K562 (cell line): ENCODE results near the gene PCF11. TPM values are rescaled to one million over a fixed set of nuclear protein-coding genes. Genes with fewer than 3 reads are reported as not detected.
A peak's percentile ranks its signal among the peaks of the same experiment; 100 is the strongest.

Experiments
- C11orf30 ChIP-seq: fragments of 450-650 bp; IDR thresholded peaks from 2 replicates; pipeline ENCODE4 v1.6.1; 2016; ENCODE audit warnings: low read depth, mild to moderate bottlenecking
- CBX3 ChIP-seq, 2 experiments: IDR thresholded peaks; 1 replicate in 1 of 2; 2 replicates in 1 of 2; pipeline ENCODE4 v1.6.1; 2012; ENCODE audit warnings: inconsistent platforms in 2 of 2, low read length in 2 of 2, borderline replicate concordance in 1 of 2, control low read depth in 1 of 2
- ETV6 ChIP-seq, 3 experiments: fragments of 150-350 bp in 1 of 3; sonication (generic) in 1 of 3; formaldehyde crosslinking in 1 of 3; IDR thresholded peaks; 2 replicates each; pipeline versions ENCODE4 v1.6.1 to v1.8.0; 2014 to 2022; ENCODE audit warnings: borderline replicate concordance in 2 of 3, low read depth in 2 of 3, antibody characterized with exemption in 1 of 3, low read length in 1 of 3, mild to moderate bottlenecking in 1 of 3, missing genetic modification reagents in 1 of 3
- ILK ChIP-seq: fragments of 450-650 bp; IDR thresholded peaks from 2 replicates; pipeline ENCODE4 v1.6.1; 2016; ENCODE audit warnings: missing genetic modification characterization, low read depth, mild to moderate bottlenecking, missing compliant biosample characterization, moderate library complexity, borderline replicate concordance
- MAFG ChIP-seq: fragments of 450-650 bp; conservative IDR thresholded peaks from 2 replicates; pipeline ENCODE4 v1.6.1; 2016; ENCODE audit warnings: missing genetic modification characterization, missing compliant biosample characterization
- NCOR1 ChIP-seq: fragments of 450-650 bp; IDR thresholded peaks from 2 replicates; pipeline ENCODE4 v1.6.1; 2016; ENCODE audit warnings: mild to moderate bottlenecking, moderate library complexity
- NFRKB ChIP-seq: fragments of 450-650 bp; IDR thresholded peaks from 2 replicates; pipeline ENCODE4 v1.6.1; 2016; ENCODE audit warnings: low read depth
- PHTF2 ChIP-seq: fragments of 250-450 bp; sonication (Bioruptor Pico); IDR thresholded peaks from 2 replicates; pipeline ENCODE4 v1.5.0; 2021; ENCODE audit warnings: mild to moderate bottlenecking
- POLR3A ChIP-seq: IDR thresholded peaks from 2 replicates; pipeline ENCODE4 v1.6.1; 2011; ENCODE audit warnings: borderline replicate concordance, mild to moderate bottlenecking, moderate library complexity; ENCODE audit not compliant: insufficient read length, insufficient read depth; ENCODE audit errors: extremely low read depth
- SNAPC5 ChIP-seq: fragments of 250-450 bp; sonication (Bioruptor Pico); IDR thresholded peaks from 2 replicates; pipeline ENCODE4 v1.8.0; 2021; ENCODE audit warnings: moderate library complexity, mild to moderate bottlenecking, inconsistent platforms
- YBX1 ChIP-seq: fragments of 450-650 bp; IDR thresholded peaks from 2 replicates; pipeline ENCODE4 v1.7.1; 2016; ENCODE audit warnings: mild to moderate bottlenecking
- ZFP1 ChIP-seq: fragments of 450-650 bp; formaldehyde crosslinking; IDR thresholded peaks from 2 replicates; pipeline ENCODE4 v1.4.0; 2020; ENCODE audit warnings: mild to moderate bottlenecking, mixed read lengths
- ZNF518B ChIP-seq: fragments of 250-450 bp; sonication (Bioruptor Pico); IDR thresholded peaks from 2 replicates; pipeline ENCODE4 v1.5.0; 2021; ENCODE audit warnings: mild to moderate bottlenecking, moderate library complexity
- ZNF639 ChIP-seq, 2 experiments: fragments of 200-800 bp in 1 of 2; sonication (Bioruptor generic) in 1 of 2; sonication (generic) in 1 of 2; formaldehyde crosslinking in 1 of 2; IDR thresholded peaks in 1 of 2; conservative IDR thresholded peaks in 1 of 2; 2 replicates each; pipeline versions ENCODE4 v1.5.0 to v1.6.1; 2016 to 2020; ENCODE audit warnings: missing compliant biosample characterization in 1 of 2, missing genetic modification characterization in 1 of 2, missing genetic modification reagents in 1 of 2
- polyA plus RNA-seq, 8 experiments: library from polyadenylated mRNA; depleted of rRNA in 4 of 8; stranded (reverse) in 5 of 8; unstranded in 3 of 8; fragments of >200 nt; fragmentation: Nextera tagmentation in 2 of 8; fragmentation: Illumina TruSeq in 1 of 8; extraction: Ambion mirVana in 2 of 8; extraction: Trizol in 1 of 8; gene quantifications; 2 replicates each; pipeline versions ENCODE4 v1.2.1 to v1.2.3, GENCODE V29; 2011 to 2014; ENCODE audit warnings: inconsistent platforms in 1 of 8, missing spikeins in 1 of 8
- total RNA-seq, 7 experiments: library from RNA; depleted of rRNA in 6 of 7; stranded (reverse); fragments of >200 nt in 6 of 7; fragmentation: Illumina TruSeq in 2 of 7; extraction: Trizol in 2 of 7; gene quantifications; 2 replicates each; pipeline versions ENCODE4 v1.2.1 to v1.2.3, GENCODE V29; 2011 to 2021; ENCODE audit warnings: low replicate concordance in 1 of 7
- TF ChIP-seq, protein P1 (sequence below): fragments of 250-450 bp; sonication (Bioruptor Pico); IDR thresholded peaks from 2 replicates; pipeline ENCODE4 v1.9.0; 2021; ENCODE audit warnings: mild to moderate bottlenecking, inconsistent platforms
- TF ChIP-seq, protein P2 (sequence below): fragments of 450-650 bp; conservative IDR thresholded peaks from 2 replicates; pipeline ENCODE4 v1.6.1; 2016; ENCODE audit warnings: missing genetic modification characterization, low read depth, mild to moderate bottlenecking, control low read depth, missing compliant biosample characterization

PCF11 gene
- total and polyA plus RNA-seq, 9 of the 15 experiments (the other 6 are each of a cell fraction or from before 2014, with no cell fraction given) = 9.3 to 91.6 (median 54.4) TPM

DNA sequence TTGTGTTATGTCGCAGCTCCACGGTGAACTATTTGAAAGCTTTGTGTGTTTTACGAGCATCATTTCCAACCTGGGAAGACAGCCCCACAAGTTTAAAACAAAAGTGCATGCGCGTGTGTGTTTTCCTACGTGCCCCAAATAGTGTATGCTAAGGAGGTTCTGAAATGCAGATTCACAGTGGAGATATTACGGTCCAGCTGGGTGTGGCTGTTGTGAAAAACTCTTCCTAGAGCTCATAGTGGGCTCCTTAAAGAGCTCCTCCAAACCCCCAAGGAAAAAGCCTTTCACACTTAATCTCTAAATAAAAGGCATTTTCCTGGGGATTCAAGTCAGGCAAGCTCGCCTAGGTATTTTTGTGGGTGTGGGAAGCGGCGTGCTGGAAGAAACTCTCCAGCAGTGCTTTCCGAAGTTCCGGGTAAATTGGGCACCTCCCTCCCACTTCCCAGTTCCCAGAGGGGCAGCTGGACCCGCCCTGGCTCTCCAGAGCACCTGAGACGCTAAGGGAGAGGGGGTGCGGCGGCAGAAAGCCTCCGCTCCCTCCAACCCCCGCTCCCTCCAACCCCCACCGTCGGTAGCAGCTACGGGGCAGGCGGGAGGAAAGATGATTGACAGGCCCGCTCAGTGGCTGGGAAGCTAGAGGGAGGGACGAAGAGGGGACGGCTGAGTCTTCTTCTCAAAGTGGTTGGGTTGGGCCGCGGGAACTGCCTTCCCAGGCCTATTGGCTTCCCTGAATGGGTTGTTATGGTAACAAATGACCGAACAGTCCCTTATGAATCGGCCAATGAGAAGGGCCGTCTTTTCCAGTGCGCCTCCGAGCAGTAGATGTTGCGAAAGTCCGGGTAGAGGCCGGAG lies 561 bp upstream of the PCF11 start (continued):
- TF ChIP-seq, protein P1, sequence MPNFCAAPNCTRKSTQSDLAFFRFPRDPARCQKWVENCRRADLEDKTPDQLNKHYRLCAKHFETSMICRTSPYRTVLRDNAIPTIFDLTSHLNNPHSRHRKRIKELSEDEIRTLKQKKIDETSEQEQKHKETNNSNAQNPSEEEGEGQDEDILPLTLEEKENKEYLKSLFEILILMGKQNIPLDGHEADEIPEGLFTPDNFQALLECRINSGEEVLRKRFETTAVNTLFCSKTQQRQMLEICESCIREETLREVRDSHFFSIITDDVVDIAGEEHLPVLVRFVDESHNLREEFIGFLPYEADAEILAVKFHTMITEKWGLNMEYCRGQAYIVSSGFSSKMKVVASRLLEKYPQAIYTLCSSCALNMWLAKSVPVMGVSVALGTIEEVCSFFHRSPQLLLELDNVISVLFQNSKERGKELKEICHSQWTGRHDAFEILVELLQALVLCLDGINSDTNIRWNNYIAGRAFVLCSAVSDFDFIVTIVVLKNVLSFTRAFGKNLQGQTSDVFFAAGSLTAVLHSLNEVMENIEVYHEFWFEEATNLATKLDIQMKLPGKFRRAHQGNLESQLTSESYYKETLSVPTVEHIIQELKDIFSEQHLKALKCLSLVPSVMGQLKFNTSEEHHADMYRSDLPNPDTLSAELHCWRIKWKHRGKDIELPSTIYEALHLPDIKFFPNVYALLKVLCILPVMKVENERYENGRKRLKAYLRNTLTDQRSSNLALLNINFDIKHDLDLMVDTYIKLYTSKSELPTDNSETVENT (CRISPR knock-in tag) = 0 out of 2 replicates have a peak, but pooled peaks have one; percentile 31
- TF ChIP-seq C11orf30 = 0 out of 2 replicates have a peak, but pooled peaks have one; percentile 9
- TF ChIP-seq CBX3 (IDR thresholded peaks at IDR 0.05; ENCODE audit: borderline replicate concordance in 1 of 2, low read length in 2 of 2) = no peak
- TF ChIP-seq YBX1 = no peak
- peak in 1 of 2 experiments; percentile 17; a peak in 1 of 4 replicates for TF ChIP-seq ZNF639 (CRISPR knock-in tag; conservative IDR thresholded peaks at IDR 0.05 in 1 of 2, IDR thresholded peaks at IDR 0.05 in 1 of 2)
- TF ChIP-seq ETV6 (IDR thresholded peaks at IDR 0.05; ENCODE audit: borderline replicate concordance in 1 of 2, low read depth in 2 of 2, low read length in 1 of 2) = no peak; a peak in 1 of 4 replicates
- TF ChIP-seq ETV6 (CRISPR knock-in tag; IDR thresholded peaks at IDR 0.05; ENCODE audit: borderline replicate concordance) = no peak
- TF ChIP-seq NCOR1 = no peak; the same call in 1 of the 2 replicates
- TF ChIP-seq NFRKB = no peak
- no peak for TF ChIP-seq PHTF2 (CRISPR knock-in tag)
- no peak for TF ChIP-seq SNAPC5 (CRISPR knock-in tag)
- no peak for TF ChIP-seq MAFG (tag)
- TF ChIP-seq ZFP1 = no peak
- TF ChIP-seq POLR3A = no peak
- TF ChIP-seq ZNF518B = no peak
- no peak for TF ChIP-seq ILK (tag)
- TF ChIP-seq, protein P2, sequence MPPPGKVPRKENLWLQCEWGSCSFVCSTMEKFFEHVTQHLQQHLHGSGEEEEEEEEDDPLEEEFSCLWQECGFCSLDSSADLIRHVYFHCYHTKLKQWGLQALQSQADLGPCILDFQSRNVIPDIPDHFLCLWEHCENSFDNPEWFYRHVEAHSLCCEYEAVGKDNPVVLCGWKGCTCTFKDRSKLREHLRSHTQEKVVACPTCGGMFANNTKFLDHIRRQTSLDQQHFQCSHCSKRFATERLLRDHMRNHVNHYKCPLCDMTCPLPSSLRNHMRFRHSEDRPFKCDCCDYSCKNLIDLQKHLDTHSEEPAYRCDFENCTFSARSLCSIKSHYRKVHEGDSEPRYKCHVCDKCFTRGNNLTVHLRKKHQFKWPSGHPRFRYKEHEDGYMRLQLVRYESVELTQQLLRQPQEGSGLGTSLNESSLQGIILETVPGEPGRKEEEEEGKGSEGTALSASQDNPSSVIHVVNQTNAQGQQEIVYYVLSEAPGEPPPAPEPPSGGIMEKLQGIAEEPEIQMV = no peak
